Thyroid gland (tissue), 4 donors: Measurements from ENCODE around the gene ZNFX1. TPM values are rescaled to one million over a fixed set of nuclear protein-coding genes. Genes with fewer than 3 reads are reported as not detected.
A peak's percentile ranks its signal among the peaks of the same experiment; 100 is the strongest.

Source experiments
- DNase-seq, 2 donors: peaks; one replicate each; pipeline ENCODE4 v3.0.0-alpha.2; 2019
- H3K27ac ChIP-seq, 3 donors: fragments of 200-600 bp; sonication (generic); 1 replicate in 2 of 3; 2 replicates in 1 of 3; pipeline ENCODE4 v1.5.1; 2016 to 2019; ENCODE audit warnings: mild to moderate bottlenecking in 1 of 3, moderate library complexity in 1 of 3
- H3K27me3 ChIP-seq: fragments of 200-600 bp; sonication (generic); one replicate; pipeline ENCODE4 v1.5.1; 2019
- H3K36me3 ChIP-seq, 2 donors: fragments of 200-600 bp; sonication (generic); one replicate each; pipeline ENCODE4 v1.5.1; 2016 to 2019
- H3K4me1 ChIP-seq, 2 donors: fragments of 200-600 bp; sonication (generic); one replicate each; pipeline ENCODE4 v1.5.1; 2017 to 2019
- H3K4me3 ChIP-seq, 3 donors: fragments of 200-600 bp; sonication (generic); replicated peaks in 1 of 3; 1 replicate in 2 of 3; 2 replicates in 1 of 3; pipeline ENCODE4 v1.5.1; 2016; ENCODE audit warnings: mild to moderate bottlenecking in 1 of 3
- H3K9me3 ChIP-seq: fragments of 200-600 bp; sonication (generic); one replicate; pipeline ENCODE4 v1.5.1; 2017
- POLR2A ChIP-seq, 2 donors: fragments of 450-650 bp; IDR thresholded peaks; one replicate each; pipeline ENCODE4 v1.6.1; 2017; ENCODE audit warnings: antibody characterized with exemption in 2 of 2, mild to moderate bottlenecking in 2 of 2, moderate library complexity in 1 of 2
- WGBS, 2 donors: methylation state at CpG; one replicate each; pipeline ENCODE4 v1.1.5; 2017; 5-methylcytosine and 5-hydroxymethylcytosine counted together
- intact Hi-C: fragments of 100-400 bp; cut with DNase I; formaldehyde crosslinking; loops from one replicate; pipeline ENCODE4 v1.15.1; 2023
- total RNA-seq, 4 donors: library from RNA; depleted of rRNA; stranded (reverse); fragments of >200 nt; gene quantifications; one replicate each; pipeline ENCODE4 v1.2.3, GENCODE V29; 2016
- TF ChIP-seq, protein P1 (sequence below), 6 experiments: fragments of 200-600 bp in 3 of 6; fragments of 450-650 bp in 3 of 6; sonication (generic) in 3 of 6; IDR thresholded peaks; one replicate each; pipeline ENCODE4 v1.5.1; 2016 to 2019; ENCODE audit warnings: antibody characterized with exemption in 6 of 6, mild to moderate bottlenecking in 2 of 6, inconsistent platforms in 1 of 6, moderate library complexity in 1 of 6

The ZNFX1 gene
- total RNA-seq, 4 donors from 2014 or later, result 39.8 to 52.2 (median 46.3) TPM

DNA sequence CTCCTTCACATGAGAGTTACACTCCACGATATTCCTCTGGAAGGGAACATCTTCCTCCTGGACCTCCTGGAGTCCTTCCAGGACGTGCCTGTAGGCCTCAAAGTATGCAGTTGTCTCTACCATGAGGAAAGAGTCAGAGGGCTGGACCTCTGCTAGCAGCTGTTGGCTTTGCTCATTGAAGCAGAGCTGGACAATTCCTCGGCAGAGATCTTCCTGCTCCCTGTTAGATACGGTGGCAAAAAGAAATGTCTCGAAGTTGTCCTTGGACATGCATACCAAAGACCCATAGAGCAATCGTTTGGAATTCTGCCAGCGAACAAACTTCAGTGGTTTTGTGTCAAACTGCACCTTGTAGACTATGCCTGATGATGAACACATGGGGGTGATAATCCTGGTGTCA lies 7.7 kb downstream of the ZNFX1 start:
- 50 to 53% methylated on average over 7 of the region's 7 CpGs for WGBS, 2 donors
- peaks cover 24 to 40% of the 10 kb centered on the region in 2 donors for H3K36me3 ChIP-seq
- intact Hi-C loops, result no loop called here
- peak overlapping the region in 2 of 3 donors; percentile 37 to 38 for H3K27ac ChIP-seq
- H3K9me3 ChIP-seq, result no peaks in the 10 kb centered on the region
- H3K27me3 ChIP-seq, result no peaks in the 10 kb centered on the region
- DNase-seq, result peak; percentile 20 to 31
- H3K4me3 ChIP-seq, result no peak overlapping the region
- peaks cover 34 to 39% of the 10 kb centered on the region in 2 donors for H3K4me1 ChIP-seq
- no peak for TF ChIP-seq POLR2A (IDR thresholded peaks at IDR 0.05)
- TF ChIP-seq, protein P1, sequence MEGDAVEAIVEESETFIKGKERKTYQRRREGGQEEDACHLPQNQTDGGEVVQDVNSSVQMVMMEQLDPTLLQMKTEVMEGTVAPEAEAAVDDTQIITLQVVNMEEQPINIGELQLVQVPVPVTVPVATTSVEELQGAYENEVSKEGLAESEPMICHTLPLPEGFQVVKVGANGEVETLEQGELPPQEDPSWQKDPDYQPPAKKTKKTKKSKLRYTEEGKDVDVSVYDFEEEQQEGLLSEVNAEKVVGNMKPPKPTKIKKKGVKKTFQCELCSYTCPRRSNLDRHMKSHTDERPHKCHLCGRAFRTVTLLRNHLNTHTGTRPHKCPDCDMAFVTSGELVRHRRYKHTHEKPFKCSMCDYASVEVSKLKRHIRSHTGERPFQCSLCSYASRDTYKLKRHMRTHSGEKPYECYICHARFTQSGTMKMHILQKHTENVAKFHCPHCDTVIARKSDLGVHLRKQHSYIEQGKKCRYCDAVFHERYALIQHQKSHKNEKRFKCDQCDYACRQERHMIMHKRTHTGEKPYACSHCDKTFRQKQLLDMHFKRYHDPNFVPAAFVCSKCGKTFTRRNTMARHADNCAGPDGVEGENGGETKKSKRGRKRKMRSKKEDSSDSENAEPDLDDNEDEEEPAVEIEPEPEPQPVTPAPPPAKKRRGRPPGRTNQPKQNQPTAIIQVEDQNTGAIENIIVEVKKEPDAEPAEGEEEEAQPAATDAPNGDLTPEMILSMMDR (IDR thresholded peaks at IDR 0.05), result no peak

DNA sequence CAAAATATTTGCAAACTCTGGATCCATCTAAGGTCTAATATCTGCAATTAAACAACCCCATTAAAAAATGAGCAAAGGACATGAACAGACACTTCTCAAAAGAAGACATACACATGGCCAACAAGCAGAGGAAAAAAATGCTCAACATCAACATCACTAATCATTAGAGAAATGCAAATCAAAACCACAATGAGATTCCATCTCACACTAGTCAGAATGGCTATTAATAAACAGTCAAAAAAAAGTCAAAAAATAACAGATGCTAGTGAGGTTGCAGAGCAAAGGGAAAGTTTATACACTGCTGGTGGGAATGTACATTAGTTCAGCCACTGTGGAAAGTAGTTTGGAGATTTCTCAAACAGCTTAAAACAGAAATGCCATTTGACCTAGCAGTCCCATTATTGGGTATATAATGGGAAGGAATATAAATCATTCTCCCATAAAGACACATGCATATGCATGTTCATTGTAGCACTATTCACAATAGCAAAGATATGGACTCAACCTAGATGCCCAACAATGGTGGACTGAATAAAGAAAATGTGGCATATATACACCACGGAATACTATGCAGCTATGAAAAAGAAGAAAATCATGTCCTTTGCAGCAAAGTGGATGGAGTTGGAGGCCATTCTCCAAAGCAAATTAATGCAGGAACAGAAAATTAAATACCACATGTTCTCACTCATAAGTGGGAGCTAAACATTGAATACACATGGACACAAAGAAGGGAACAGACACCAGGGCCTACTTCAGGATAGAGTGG lies 9.1 kb downstream of the ZNFX1 start:
- TF ChIP-seq POLR2A (IDR thresholded peaks at IDR 0.05), result no peak
- TF ChIP-seq, protein P1 (IDR thresholded peaks at IDR 0.05), result no peak
- H3K27me3 ChIP-seq, result no peaks in the 10 kb centered on the region
- intact Hi-C loops, result no loop called here
- no peak for DNase-seq
- H3K4me3 ChIP-seq, result no peak overlapping the region
- H3K9me3 ChIP-seq, result no peaks in the 10 kb centered on the region
- H3K4me1 ChIP-seq, result peaks cover 34 to 38% of the 10 kb centered on the region in 2 donors
- H3K27ac ChIP-seq, result no peak overlapping the region
- WGBS, 2 donors, result 93 to 95% methylated on average over 1 of the region's 1 CpG
- H3K36me3 ChIP-seq, result peaks cover 32 to 49% of the 10 kb centered on the region in 2 donors

DNA sequence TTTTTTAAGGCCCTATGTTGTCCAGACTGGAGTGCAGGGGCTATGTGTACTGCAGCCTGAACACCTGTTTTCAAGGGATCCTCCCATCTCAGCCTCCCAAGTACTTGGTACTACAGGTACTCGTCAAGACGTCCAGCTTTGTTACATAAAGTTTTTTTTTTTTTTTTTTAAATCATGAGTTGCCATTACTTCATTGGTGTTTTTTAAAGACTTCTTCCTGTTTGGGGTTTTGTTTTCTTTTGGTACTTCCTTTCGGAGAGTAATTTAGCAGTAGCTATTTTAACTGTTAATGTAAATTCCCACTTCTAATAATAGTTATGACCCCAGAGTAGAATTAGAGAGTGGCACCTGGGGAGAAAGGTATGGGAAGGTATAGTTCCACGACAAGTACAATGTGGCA lies 10.5 kb downstream of the ZNFX1 start:
- Histone ChIP-seq H3K27me3 (no peaks in the 10 kb centered on the region), H3K27ac (peak overlapping the region in 1 of 3 donors; percentile 24), H3K4me1 (peaks cover 34 to 38% of the 10 kb centered on the region in 2 donors), H3K4me3 (no peak overlapping the region), H3K36me3 (peaks cover 44 to 55% of the 10 kb centered on the region in 2 donors), H3K9me3 (no peaks in the 10 kb centered on the region)
- 60 to 65% methylated on average over 4 of the region's 4 CpGs for WGBS, 2 donors
- TF ChIP-seq, protein P1 (IDR thresholded peaks at IDR 0.05), result no peak
- TF ChIP-seq POLR2A (IDR thresholded peaks at IDR 0.05), result no peak
- intact Hi-C loops, result no loop called here
- DNase-seq, result no peak

DNA sequence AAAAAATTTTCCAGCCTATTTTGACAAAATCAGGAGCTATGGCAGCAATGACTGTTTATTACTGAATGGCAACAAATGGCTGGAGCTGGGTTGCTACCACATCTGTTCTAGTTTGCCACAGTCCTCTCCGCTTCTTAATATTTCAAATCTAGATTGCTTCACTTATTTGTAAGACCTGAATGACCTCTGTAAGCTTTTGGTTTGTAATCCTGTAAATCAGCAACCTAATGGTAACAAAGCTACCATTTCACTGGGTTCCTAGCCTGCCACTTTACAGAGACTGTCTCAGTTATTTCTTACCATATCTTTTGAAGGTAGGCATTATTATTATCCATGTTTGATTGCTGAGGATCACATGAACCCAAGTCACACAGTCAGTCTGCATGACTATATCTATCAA lies 15.4 kb downstream of the ZNFX1 start:
- Histone ChIP-seq H3K27ac (no peak overlapping the region), H3K27me3 (no peaks in the 10 kb centered on the region), H3K4me1 (peaks cover 6 to 15% of the 10 kb centered on the region in 2 donors), H3K9me3 (no peaks in the 10 kb centered on the region), H3K4me3 (no peak overlapping the region), H3K36me3 (peaks cover 69 to 80% of the 10 kb centered on the region in 2 donors)
- WGBS, 2 donors, result 0 to 49% methylated on average over 1 of the region's 1 CpG
- intact Hi-C loops, result no loop called here
- TF ChIP-seq, protein P1 (IDR thresholded peaks at IDR 0.05), result no peak
- TF ChIP-seq POLR2A (IDR thresholded peaks at IDR 0.05), result no peak
- DNase-seq, result no peak

DNA sequence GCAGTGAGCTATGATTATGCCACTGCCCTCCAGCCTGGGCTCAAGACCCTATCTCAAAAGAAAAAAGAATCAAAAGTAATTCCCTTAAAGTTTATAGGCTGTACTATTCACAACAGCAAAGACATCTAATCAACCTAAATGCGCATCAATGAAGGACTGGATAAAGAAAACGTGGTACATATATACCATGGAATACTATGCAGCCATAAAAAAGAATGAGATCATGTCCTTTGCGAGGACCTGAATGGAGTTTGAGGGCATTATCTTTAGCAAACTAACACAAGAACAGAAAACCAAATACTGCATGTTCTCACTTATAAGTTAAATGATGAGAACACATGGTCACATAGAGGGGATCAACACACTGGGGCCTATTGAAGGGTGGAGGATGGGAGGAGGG lies 16.7 kb downstream of the ZNFX1 start:
- peaks cover 0 to 3% of the 10 kb centered on the region in 2 donors for H3K4me1 ChIP-seq

More for the DNA sequence above, 16.7 kb downstream of the ZNFX1 start:
- DNase-seq, result no peak
- 95 to 96% methylated on average over 3 of the region's 3 CpGs for WGBS, 2 donors
- Histone ChIP-seq H3K27ac (no peak overlapping the region), H3K36me3 (peaks cover 82 to 92% of the 10 kb centered on the region in 2 donors), H3K9me3 (no peaks in the 10 kb centered on the region), H3K4me3 (no peak overlapping the region), H3K27me3 (no peaks in the 10 kb centered on the region)
- intact Hi-C loops, result no loop called here
- TF ChIP-seq POLR2A (IDR thresholded peaks at IDR 0.05), result no peak
- TF ChIP-seq, protein P1 (IDR thresholded peaks at IDR 0.05), result no peak
